ENCODE results near the gene IRAK3. TPM values are rescaled to one million over a fixed set of nuclear protein-coding genes. Genes with fewer than 3 reads are reported as not detected.

The IRAK3 gene
- total RNA-seq, 1 donor from 2014 or later = 2.2 TPM

GRCh38 chr12:66247741-66248140, 58.7 kb downstream of the IRAK3 start:
- Mint-ChIP-seq H3K4me3 (no peak overlapping the region), H3K36me3 (no peaks in the 10 kb centered on the region), H3K27ac (no peak overlapping the region), H3K4me1 (no peaks in the 10 kb centered on the region), H3K27me3 (ENCODE audit: low read depth) (peaks cover 10% of the 10 kb centered on the region), H3K9me3 (no peaks in the 10 kb centered on the region)
- no peak for TF ChIP-seq CTCF (IDR thresholded peaks at IDR 0.05; ENCODE audit: unreplicated experiment)
- no peak for DNase-seq (ENCODE audit: low spot score in 2 of 2, unreplicated experiment in 2 of 2)

GRCh38 chr12:66251049-66251448, 62.0 kb downstream of the IRAK3 start:
- no peak for TF ChIP-seq CTCF (IDR thresholded peaks at IDR 0.05; ENCODE audit: unreplicated experiment)
- H3K4me1 Mint-ChIP-seq = no peaks in the 10 kb centered on the region

GRCh38 chr12:66252771-66253170, 63.8 kb downstream of the IRAK3 start:
- TF ChIP-seq CTCF (IDR thresholded peaks at IDR 0.05; ENCODE audit: unreplicated experiment) = no peak
- Mint-ChIP-seq H3K9me3 (no peaks in the 10 kb centered on the region), H3K27me3 (ENCODE audit: low read depth) (peaks cover 22% of the 10 kb centered on the region), H3K27ac (no peak overlapping the region), H3K4me3 (no peak overlapping the region), H3K4me1 (no peaks in the 10 kb centered on the region), H3K36me3 (no peaks in the 10 kb centered on the region)
- no peak for DNase-seq (ENCODE audit: low spot score in 2 of 2, unreplicated experiment in 2 of 2)

More at GRCh38 chr12:66251049-66251448, 62.0 kb downstream of the IRAK3 start:
- Mint-ChIP-seq H3K4me3 (no peak overlapping the region), H3K27me3 (ENCODE audit: low read depth) (peaks cover 17% of the 10 kb centered on the region), H3K36me3 (no peaks in the 10 kb centered on the region), H3K9me3 (no peaks in the 10 kb centered on the region), H3K27ac (no peak overlapping the region)
- no peak for DNase-seq (ENCODE audit: low spot score in 2 of 2, unreplicated experiment in 2 of 2)

GRCh38 chr12:66255737-66256136, 66.7 kb downstream of the IRAK3 start:
- no peak for DNase-seq (ENCODE audit: low spot score in 2 of 2, unreplicated experiment in 2 of 2)
- peaks cover 25% of the 10 kb centered on the region for H3K27me3 Mint-ChIP-seq (ENCODE audit: low read depth)
- H3K36me3 Mint-ChIP-seq = no peaks in the 10 kb centered on the region
- no peak overlapping the region for H3K27ac Mint-ChIP-seq
- H3K4me3 Mint-ChIP-seq = no peak overlapping the region
- TF ChIP-seq CTCF (IDR thresholded peaks at IDR 0.05; ENCODE audit: unreplicated experiment) = no peak
- H3K4me1 Mint-ChIP-seq = no peaks in the 10 kb centered on the region
- no peaks in the 10 kb centered on the region for H3K9me3 Mint-ChIP-seq

GRCh38 chr12:66258011-66258410, 69.0 kb downstream of the IRAK3 start:
- no peak for TF ChIP-seq CTCF (IDR thresholded peaks at IDR 0.05; ENCODE audit: unreplicated experiment)
- DNase-seq (ENCODE audit: low spot score in 2 of 2, unreplicated experiment in 2 of 2) = no peak
- peaks cover 17% of the 10 kb centered on the region for H3K27me3 Mint-ChIP-seq (ENCODE audit: low read depth)
- H3K4me3 Mint-ChIP-seq = no peak overlapping the region
- H3K9me3 Mint-ChIP-seq = no peaks in the 10 kb centered on the region
- H3K4me1 Mint-ChIP-seq = no peaks in the 10 kb centered on the region
- no peak overlapping the region for H3K27ac Mint-ChIP-seq
- H3K36me3 Mint-ChIP-seq = no peaks in the 10 kb centered on the region

- no peak for DNase-seq (ENCODE audit: low spot score in 2 of 2, unreplicated experiment in 2 of 2)
- Mint-ChIP-seq H3K4me3 (no peak overlapping the region), H3K4me1 (no peaks in the 10 kb centered on the region), H3K27me3 (ENCODE audit: low read depth) (peaks cover 9% of the 10 kb centered on the region), H3K36me3 (no peaks in the 10 kb centered on the region), H3K9me3 (no peaks in the 10 kb centered on the region), H3K27ac (no peak overlapping the region)
- no peak for TF ChIP-seq CTCF (IDR thresholded peaks at IDR 0.05; ENCODE audit: unreplicated experiment)
These were observed 73.7 kb downstream of the IRAK3 start for GRCh38 chr12:66262737-66263136.
